Rectal smooth muscle tissue (tissue), 1 donor: ENCODE data around the gene RUNX2.
"Not testable (repeated sequence)": the region's sequence is repeated elsewhere in the genome, so short reads cannot be mapped to it uniquely, and the experiment has no call there.

Source experiments
- H3K27ac ChIP-seq: one replicate; pipeline ENCODE4 v1.7.0; 2013; ENCODE audit warnings: low read depth, low read length, inconsistent platforms
- H3K27me3 ChIP-seq: one replicate; pipeline ENCODE4 v1.7.0; 2013; ENCODE audit warnings: low read length; ENCODE audit not compliant: control insufficient read depth, insufficient read depth
- H3K36me3 ChIP-seq: one replicate; pipeline ENCODE4 v1.7.0; 2013; ENCODE audit warnings: low read length; ENCODE audit not compliant: control insufficient read depth, insufficient read depth
- H3K4me1 ChIP-seq: one replicate; pipeline ENCODE4 v1.7.0; 2013; ENCODE audit warnings: low read length; ENCODE audit not compliant: control insufficient read depth, insufficient read depth
- H3K4me3 ChIP-seq: one replicate; pipeline ENCODE4 v1.7.0; 2013; ENCODE audit warnings: low read length
- H3K9ac ChIP-seq: one replicate; pipeline ENCODE4 v1.7.0; 2013; ENCODE audit warnings: low read length

The RUNX2 gene

DNA sequence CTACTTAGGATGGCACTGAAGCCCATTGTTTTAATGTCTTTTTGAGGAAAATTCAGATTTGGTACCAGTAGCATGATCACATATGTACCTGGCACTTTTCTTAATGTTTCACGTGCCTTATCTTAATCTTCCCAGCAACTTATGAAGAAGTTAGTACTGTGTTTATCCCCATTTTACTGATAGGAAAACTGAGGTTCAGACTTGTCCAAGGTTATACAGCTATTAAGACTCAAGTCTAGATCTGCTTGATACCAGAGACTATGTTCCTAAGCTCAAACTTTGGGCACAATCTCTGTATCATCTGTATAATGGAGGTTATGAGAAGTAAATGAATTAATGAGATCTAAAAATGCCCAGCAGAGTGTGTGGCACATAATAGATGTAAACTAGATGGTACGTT lies 229.3 kb downstream of the RUNX2 start:
- Histone ChIP-seq H3K36me3 (no peaks in the 10 kb centered on the region), H3K9ac (no peak overlapping the region), H3K4me3 (no peak overlapping the region), H3K4me1 (no peaks in the 10 kb centered on the region), H3K27ac (no peak overlapping the region), H3K27me3 (no peaks in the 10 kb centered on the region)

DNA sequence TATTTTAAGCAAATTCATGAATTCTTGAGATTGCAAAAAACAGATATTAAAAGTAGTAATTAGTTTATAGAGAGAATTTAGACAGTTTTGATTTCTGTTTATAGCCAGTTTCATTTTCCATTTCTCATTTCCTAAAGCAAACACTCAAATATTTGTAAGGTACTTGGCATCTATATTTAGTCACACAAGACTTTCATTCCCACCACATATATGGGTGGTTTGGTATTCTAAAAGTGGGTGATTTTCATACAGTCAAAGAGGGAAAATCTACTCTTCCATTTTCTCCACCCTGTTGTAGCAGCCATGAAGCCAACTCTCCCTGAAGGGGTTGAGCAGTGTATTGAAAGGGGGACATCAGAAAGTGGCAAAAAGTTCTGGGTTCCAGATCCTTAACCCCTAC lies 230.7 kb downstream of the RUNX2 start:
- H3K27ac ChIP-seq: no peak overlapping the region
- H3K36me3 ChIP-seq: no peaks in the 10 kb centered on the region
- H3K9ac ChIP-seq: no peak overlapping the region
- no peaks in the 10 kb centered on the region for H3K27me3 ChIP-seq
- no peak overlapping the region for H3K4me3 ChIP-seq
- H3K4me1 ChIP-seq: no peaks in the 10 kb centered on the region

DNA sequence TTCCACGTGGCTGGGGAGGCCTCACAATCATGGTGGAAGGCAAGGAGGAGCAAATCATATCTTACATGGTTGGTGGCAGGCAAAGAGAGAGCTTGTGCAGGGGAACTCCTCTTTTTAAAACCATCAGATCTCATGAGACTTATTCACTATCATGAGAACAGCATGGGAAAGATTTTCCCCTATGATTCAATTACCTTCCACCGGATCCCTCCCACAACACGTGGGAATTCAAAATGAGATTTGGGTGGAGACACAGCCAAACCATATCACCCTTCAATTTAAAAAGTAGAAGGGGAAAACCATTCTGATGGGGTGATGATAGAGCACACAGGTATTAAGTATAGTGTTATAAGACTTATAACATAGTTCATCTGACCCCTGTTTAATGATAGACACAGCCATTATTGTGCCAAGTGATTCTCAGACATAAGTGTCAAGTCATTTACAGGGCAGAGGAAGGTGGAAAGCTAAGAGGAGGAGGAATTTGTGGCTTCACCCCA lies 232.2 kb downstream of the RUNX2 start:
- H3K4me1 ChIP-seq, H3K27ac ChIP-seq, H3K36me3 ChIP-seq, H3K9ac ChIP-seq, H3K4me3 ChIP-seq, H3K27me3 ChIP-seq: not testable (repeated sequence)

DNA sequence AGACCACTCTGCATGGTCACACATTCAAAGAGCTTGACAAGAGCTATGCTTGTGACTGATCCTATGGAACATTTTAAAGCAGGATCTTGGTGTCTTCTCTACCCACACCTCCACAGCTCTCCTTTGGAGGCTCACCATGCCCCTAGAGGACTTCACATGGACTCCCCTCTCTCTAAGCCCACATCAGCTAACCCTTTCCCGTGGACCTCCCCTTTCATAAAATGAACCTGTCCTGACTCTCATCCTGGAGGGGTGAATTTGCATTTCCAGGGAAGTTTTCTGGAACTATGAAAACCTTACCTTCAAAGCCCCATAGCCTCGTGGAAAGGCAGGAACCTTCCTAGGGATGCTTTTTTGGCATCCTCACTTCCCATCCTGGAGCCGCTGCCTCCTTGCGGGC lies 234.0 kb downstream of the RUNX2 start:
- Histone ChIP-seq H3K4me3 (no peak overlapping the region), H3K9ac (no peak overlapping the region), H3K36me3 (no peaks in the 10 kb centered on the region), H3K27me3 (no peaks in the 10 kb centered on the region), H3K4me1 (no peaks in the 10 kb centered on the region), H3K27ac (no peak overlapping the region)

DNA sequence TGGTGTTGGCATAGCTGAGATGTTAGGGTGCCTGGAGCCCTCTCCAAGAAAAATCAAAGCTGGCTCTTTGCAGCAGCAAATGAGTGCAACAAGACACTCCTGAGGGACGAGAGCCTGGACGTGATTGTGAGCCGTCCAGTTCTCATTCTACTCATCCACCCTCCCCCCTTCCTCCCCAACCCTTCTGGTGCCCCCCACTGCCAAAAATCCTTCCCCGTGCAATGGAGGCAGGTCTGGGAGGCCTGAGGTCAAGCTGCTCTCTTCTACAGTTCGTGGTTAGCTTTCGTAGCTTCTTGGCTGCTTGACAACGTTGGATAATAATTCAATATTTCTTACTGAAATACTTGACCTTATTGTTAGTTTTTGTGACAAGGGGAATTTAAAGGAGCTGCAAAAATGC lies 234.9 kb downstream of the RUNX2 start:
- Histone ChIP-seq H3K36me3 (no peaks in the 10 kb centered on the region), H3K9ac (no peak overlapping the region), H3K27ac (no peak overlapping the region), H3K4me1 (no peaks in the 10 kb centered on the region), H3K27me3 (no peaks in the 10 kb centered on the region), H3K4me3 (no peak overlapping the region)

DNA sequence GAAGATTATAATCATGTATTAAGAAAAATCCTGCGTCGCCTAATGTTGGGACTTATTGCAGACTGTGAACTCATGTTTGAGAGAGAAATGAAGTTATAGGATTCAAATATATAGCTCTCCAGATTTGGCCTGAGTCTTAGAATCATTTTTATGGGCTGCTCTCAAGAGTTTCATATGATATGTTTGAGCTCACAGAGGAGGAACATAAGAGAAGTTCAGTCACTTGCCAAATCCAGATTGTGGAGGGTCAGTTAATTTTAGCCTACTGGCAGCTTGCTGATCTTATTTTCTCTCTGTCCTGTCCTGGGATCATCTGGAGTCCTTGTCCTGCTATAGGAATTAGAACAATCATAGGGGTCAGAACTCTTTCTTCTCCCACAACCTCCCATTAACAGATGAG lies 235.7 kb downstream of the RUNX2 start:
- Histone ChIP-seq H3K36me3 (no peaks in the 10 kb centered on the region), H3K27ac (no peak overlapping the region), H3K9ac (no peak overlapping the region), H3K27me3 (no peaks in the 10 kb centered on the region), H3K4me1 (no peaks in the 10 kb centered on the region), H3K4me3 (no peak overlapping the region)

DNA sequence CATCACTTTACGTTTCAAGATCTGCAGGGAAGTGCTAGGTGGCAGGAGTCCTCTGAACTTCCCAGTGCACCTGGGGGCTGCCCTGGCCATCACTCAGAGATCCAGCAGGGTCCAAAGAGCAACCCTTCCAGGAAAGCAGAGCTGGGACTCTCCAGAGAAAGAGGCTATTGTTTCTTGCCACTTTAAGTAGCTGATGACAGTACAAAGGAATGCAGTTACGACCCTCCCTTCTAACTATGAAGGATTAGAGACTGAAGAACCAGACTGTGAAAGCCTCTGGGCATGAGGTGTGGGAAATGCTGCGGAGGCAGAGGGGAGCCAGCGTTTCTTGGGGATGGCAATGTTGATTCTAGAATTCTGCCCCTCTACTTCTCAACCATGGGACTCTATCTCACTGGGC lies 238.8 kb downstream of the RUNX2 start:
- H3K9ac ChIP-seq: no peak overlapping the region
- H3K36me3 ChIP-seq: no peaks in the 10 kb centered on the region
- H3K4me1 ChIP-seq: no peaks in the 10 kb centered on the region
- no peaks in the 10 kb centered on the region for H3K27me3 ChIP-seq
- H3K4me3 ChIP-seq: no peak overlapping the region
- no peak overlapping the region for H3K27ac ChIP-seq

DNA sequence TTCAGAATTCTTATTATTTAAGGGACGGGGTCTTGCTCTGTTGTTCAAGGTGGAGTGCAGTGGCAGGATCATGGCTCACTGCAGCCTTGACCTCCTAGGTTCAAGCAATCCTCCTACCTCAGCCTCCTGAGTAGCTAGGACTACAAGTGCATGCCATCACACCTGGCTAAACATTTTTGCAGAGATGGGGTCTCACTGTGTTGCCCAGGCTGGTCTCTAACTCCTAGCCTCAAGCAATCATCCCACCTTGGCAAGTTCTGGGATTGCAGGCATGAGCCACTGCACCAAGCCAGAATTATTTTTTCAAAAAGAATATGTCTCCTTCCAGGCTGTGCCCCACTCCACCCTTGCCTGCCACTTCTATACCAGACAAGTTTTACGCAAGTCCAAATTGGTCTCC lies 239.7 kb downstream of the RUNX2 start:
- Histone ChIP-seq H3K27ac (no peak overlapping the region), H3K9ac (no peak overlapping the region), H3K27me3 (no peaks in the 10 kb centered on the region), H3K4me1 (no peaks in the 10 kb centered on the region), H3K36me3 (no peaks in the 10 kb centered on the region), H3K4me3 (no peak overlapping the region)

DNA sequence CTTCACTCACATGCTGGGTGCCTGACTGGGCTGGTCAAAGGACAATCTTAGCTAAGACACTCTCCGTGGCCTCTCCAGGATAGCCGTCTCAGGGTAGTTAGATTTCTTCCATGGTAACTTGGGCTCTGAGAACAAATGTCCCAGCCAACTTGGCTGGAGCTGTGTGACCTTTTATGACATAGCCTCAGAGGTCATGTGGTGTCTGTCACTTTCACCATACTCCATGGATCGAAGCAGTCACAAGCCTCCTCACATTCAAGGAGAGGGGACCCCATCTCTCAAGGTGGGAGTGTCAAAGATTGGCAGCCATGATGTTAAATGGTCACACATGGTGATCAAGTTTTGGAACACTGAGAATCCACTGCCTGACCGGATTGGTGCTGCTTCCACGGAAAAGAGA lies 240.5 kb downstream of the RUNX2 start:
- Histone ChIP-seq H3K4me1 (no peaks in the 10 kb centered on the region), H3K36me3 (no peaks in the 10 kb centered on the region), H3K27me3 (no peaks in the 10 kb centered on the region), H3K4me3 (no peak overlapping the region), H3K27ac (no peak overlapping the region), H3K9ac (no peak overlapping the region)

DNA sequence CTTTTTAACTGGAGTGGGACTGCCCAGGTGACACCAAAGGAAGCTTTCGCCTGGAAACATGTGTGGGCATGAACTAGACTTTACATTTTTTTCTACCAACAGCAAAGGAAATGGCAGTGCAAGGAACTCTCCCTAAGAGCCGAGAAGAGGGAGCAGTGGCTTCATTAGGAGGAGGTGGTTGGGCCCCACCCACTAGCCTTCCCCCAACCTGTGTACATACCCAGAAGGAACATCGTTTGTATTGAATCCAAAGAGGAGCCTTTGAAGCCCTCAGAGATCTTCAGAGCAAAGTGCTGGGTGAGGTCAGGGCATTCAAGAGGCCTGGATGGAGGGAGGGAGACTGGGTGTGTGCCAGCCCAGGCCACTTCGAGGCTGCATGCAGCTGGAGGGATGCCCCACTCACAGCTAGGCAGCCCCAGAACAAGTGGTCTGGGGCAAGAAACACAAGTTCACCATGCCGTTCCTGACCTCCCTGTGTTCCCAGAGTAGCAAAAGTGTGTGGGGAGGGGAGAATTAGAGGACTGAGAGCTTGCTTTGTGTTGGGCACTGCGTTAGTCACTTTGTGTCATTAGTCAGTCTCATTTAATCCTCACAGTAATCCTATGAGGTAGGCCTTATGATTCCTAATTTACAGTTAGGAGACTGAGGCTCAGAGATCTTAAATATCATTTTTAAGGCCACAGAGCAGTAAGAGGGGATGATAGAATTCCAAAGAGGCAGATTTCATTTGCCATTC lies 241.2 kb downstream of the RUNX2 start:
- Histone ChIP-seq H3K4me1 (no peaks in the 10 kb centered on the region), H3K27me3 (no peaks in the 10 kb centered on the region), H3K4me3 (no peak overlapping the region), H3K9ac (no peak overlapping the region), H3K36me3 (no peaks in the 10 kb centered on the region), H3K27ac (no peak overlapping the region)

DNA sequence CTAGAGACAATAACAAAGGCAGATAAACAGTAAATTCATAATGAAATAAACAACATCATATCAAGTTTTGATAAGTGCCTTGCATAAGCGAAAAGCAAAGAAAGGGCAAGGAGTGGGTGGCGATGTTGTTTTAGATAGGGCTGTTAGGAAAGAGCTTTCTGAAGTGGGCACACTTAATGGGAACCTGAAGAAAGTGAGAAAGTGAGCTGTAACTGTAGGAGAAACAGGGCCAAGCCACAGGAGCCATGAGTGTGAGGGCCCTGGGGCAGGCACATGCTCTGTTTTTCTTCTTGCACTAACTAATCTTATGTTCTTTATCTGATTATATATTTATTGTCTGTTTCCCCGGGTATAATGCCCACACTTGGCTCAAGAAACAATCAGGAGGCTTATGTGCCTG lies 243.0 kb downstream of the RUNX2 start:
- Histone ChIP-seq H3K4me1 (no peaks in the 10 kb centered on the region), H3K4me3 (no peak overlapping the region), H3K27ac (no peak overlapping the region), H3K9ac (no peak overlapping the region), H3K27me3 (no peaks in the 10 kb centered on the region), H3K36me3 (no peaks in the 10 kb centered on the region)

DNA sequence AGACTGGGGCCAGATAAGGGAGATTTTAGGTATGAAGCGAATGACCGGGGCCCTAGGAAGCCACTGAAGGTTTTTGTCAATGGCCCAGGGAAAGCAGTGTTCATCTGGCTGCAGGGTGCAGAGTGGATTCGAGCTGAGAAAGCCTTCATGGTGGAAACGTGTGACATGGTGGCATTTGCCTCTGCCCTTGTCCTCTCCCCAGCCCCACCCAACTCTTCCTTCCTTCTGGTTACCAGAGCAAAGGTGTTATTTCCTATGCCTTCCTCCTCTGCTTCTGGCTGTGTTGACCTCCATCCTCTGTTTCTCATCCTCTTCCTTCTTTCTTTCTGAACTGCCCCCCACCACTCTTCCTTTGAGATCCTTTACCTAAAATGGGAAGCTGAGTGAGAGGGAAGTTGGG lies 244.7 kb downstream of the RUNX2 start:
- no peaks in the 10 kb centered on the region for H3K4me1 ChIP-seq
- H3K27me3 ChIP-seq: no peaks in the 10 kb centered on the region
- no peak overlapping the region for H3K4me3 ChIP-seq
- H3K27ac ChIP-seq: no peak overlapping the region
- no peaks in the 10 kb centered on the region for H3K36me3 ChIP-seq
- no peak overlapping the region for H3K9ac ChIP-seq

DNA sequence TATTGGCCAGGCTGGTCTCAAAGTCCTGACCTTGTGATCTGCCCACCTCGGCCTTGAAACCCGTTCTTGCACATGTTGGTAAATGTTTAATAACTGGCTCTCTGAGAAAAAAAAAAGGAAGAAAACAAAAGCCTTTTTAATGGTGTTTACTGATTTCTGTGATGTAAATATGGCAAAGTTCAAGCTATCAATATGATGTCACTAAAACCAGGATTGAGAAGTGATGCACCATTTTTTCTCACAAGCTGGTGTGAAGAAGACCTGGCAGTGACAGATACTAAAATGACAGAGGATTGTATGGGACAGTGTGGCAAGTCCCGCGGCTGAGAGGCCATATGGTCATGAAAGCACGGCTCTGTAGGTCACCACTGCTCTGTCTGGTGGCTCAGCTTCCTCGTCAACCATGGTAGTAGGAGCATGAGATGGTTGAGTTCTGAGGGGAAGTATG lies 245.9 kb downstream of the RUNX2 start:
- Histone ChIP-seq H3K4me3 (no peak overlapping the region), H3K9ac (no peak overlapping the region), H3K27ac (no peak overlapping the region), H3K4me1 (no peaks in the 10 kb centered on the region), H3K36me3 (no peaks in the 10 kb centered on the region), H3K27me3 (no peaks in the 10 kb centered on the region)
